HT1080 (cell line): ENCODE results near the gene RILPL2. TPM values are rescaled to one million over a fixed set of nuclear protein-coding genes. Genes with fewer than 3 reads are reported as not detected.
"Not testable (repeated sequence)": the region's sequence is repeated elsewhere in the genome, so short reads cannot be mapped to it uniquely, and the experiment has no call there.

Experiments used
- DNase-seq: peaks from one replicate; pipeline ENCODE4 v3.0.0-alpha.2; 2015; ENCODE audit warnings: low read depth
- total RNA-seq: library from RNA; depleted of rRNA; stranded (reverse); fragments of >200 nt; shearing (Covaris generic); gene quantifications from 2 replicates; pipeline ENCODE4 v1.2.3, GENCODE V29; 2014

Gene RILPL2
- total RNA-seq, 1 experiment from 2014 or later = 5.5 TPM

DNA sequence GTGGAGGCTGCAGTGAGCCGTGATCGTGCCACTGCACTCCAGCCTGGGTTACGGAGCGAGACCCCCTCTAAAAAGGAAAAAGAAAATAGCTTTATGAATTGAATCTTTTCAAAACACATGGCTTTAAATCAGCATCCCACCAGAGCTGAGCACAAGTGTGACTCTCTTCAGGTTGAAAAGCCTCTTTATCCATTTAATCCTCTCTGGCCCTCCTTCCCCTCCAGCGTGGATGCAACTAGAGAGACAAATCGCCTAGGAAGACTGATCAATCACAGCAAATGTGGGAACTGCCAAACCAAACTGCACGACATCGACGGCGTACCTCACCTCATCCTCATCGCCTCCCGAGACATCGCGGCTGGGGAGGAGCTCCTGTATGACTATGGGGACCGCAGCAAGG, 29.2 kb downstream of the RILPL2 start:
- not testable (repeated sequence) for DNase-seq

DNA sequence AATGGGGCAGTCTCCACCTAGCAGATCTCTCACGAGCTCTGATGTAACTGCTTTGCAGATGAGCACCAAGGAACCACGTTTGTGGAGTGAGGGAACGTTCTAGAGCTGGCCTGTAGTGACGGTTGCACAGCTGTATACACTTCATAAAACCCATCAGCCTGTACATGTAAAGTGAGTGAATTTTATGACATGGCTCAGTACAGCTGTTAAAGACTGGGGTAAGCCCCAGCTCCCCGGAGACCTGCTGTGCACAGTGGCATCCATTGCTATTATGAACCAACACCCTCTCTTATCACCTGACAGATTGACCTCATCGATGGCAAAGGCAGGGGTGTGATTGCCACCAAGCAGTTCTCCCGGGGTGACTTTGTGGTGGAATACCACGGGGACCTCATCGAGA, 31.9 kb downstream of the RILPL2 start:
- no peak for DNase-seq

DNA sequence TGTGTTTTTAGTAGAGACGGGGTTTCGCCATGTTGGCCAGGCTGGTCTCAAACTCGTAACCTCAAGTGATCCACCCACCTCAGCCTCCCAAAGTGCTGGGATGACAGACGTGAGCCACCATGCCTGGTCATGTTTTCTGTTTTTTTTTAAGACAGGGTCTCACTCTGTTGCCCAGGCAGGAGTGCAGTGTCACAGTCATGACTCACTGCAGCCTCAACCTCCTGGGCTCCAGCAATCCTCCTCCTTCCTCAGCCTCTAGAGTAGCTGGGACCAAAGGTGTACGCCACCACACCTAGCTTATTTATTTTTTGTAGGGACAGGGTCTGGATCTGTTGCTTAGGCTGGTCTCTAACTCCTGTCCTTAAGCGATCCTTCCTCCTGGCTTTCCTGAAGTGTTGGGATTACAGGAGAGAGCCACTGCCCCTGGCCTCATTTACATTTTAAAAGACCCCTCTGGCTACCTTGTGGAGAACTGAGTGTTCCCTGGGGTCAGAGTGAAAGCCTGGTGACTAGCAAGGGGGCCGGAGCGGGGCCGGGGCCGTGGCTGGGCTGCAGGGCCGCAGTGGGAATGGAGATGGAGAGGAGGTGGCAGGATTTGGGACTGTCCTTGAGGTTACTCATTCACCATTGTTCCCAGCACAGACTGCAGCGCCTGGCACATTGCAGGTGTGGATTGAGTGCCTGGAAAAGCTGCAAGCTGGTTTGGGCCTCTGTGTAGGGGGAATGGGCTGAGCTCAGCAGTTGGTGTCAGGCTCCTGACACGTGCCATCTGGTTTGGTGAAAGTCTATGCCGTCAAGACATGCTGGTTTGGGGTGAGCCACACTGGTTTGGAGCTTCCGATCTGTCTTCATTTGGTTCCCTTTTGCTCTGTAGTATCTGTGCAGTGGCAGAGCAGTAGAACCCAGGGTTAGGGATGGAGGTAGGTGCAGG, 34.5 kb downstream of the RILPL2 start:
- DNase-seq = no peak

DNA sequence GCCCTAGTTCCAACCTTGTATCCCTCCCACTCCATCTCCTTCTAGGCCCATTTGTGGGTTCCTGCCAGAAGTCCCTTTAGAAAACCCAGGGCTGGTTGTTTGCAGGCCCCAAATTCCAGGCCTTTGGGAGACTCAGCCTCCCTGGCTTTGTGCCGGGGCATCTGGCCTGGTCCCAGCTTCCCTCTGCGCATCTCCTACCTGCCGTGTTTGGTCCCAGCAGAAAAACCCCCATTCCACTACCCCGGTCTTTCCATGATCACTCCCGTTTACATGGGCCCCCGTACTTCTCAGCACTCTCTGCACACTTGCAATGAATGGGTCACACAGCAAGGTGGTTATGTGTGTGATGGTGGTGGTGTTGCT, 37.2 kb downstream of the RILPL2 start:
- DNase-seq = no peak

DNA sequence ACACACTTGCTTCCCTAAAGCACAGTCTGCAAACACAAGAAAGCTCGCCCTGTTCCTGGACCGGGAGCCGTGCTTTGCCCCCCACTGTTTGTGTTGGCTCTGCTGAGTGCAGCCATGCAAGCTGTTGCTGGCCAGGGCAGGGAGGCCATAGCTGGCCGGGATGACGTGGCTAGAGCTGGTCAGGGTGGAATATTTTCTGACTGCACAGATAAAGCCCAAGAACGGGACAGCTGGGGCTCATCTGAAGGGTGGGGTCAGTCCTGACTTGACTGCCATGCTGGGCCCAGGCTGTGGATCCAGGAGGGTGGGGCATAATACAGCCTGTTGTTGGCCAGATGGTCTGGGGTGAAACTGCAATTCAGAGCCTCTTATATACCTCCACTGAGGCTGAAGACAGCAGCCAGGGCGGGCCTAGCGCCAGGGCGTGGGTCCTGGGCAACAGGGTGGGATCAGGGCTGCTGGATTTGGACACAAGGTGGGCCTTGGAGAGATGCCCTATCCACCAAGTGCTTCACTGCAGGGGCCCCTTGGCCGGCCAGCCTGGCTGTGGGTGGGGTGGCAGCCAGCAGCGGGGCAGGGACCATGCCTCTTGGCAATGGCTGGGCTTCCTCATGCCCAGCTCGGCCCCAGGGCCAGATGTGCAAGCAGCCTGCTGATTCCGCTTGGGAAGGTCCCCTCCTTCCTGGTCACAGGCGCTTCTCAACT, 37.8 kb downstream of the RILPL2 start:
- no peak for DNase-seq

DNA sequence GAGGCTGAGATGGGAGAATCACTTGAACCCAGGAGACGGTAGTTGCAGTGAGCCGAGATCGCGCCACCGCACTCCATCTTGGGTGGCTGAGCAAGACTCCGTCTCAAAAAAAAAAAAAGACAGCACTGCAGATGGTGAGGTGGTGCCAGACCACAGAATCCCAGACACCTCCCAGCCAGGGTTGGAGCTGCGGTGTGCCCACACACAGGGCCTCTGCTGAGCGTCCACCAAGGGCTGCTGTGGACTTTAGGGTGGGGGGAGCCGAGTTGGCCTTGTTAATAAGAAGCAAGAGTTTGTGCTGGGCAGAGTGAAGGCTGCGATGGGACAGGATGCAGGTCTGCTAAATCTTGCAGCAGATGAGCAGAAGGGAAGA, 38.3 kb downstream of the RILPL2 start:
- DNase-seq = no peak

DNA sequence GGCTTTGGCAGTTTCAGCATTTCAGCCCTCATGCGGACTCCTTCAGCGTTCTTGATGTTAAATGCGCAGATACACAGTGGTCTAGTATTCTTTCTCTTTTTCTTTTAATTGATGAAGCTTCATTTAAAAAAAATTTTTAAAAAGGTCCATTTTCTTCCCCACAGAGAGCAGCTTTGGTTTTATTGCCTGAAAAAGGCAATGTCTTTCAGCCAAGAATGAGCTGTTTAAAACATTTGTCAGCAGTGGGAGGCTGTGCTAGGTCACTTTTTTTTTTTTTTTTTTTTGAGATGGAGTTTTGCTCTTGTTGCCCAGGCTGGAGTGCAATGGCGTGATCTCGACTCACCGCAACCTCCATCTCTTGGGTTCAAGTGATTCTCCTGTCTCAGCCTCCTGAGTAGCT, 39.1 kb downstream of the RILPL2 start:
- no peak for DNase-seq

DNA sequence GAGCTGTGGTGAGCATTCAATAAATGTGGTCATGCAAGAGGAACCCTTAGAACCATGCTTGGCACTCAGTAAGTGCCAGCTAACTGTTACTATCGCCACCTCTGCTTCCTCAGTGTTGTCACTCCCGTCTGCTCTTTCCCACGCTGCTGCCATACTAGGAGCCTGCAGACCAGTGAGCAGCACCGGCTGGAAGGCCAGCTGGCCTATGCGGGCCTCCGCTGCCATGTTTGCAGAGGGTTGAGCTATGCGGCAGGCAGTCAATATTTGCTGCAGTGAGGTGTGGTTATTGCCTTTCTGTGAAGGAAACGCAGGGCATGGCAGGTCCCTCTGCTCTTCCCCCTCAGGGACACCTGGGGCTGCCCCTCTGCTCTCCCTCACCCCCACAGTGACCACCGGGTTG, 39.5 kb downstream of the RILPL2 start:
- no peak for DNase-seq

DNA sequence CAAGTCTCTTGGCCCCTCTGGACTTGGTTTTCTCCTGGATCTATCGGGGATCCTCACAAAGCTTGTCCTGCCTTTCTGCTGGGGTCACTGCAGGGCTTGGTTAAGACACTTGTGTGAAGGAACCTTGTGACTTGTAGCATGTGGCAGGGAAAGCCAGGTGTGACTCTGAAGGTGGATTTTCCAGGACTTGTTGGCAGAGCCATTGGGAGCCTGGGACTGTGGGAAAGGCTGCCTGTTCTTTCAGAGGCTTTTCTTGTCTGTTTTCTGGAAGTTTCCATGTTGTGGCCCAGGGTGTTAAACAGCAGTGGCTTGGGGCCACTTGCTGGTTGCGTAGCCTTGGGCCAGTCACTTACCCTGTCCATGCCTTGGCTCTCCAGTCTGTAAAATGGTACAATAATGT, 39.9 kb downstream of the RILPL2 start:
- no peak for DNase-seq

DNA sequence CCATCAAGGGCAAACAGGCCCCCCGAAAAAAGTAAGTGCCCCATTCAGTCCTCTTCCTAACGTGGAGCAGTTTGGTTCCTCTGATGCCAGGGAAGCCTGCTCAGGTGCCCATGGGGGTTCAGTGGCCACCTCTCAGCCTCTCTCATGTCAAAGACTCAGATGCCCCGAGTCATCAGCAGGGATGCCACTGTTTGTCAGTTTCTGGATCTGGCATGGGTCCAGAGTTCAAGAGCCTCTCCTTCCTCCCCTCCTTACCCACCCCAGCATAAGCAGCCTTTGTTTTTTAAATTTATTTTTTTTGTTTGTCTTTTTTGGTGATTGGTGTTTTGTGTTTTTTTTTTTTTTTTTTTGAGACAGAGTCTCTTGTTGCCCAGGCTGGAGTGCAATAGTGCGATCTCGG, 41.2 kb downstream of the RILPL2 start:
- DNase-seq = no peak

DNA sequence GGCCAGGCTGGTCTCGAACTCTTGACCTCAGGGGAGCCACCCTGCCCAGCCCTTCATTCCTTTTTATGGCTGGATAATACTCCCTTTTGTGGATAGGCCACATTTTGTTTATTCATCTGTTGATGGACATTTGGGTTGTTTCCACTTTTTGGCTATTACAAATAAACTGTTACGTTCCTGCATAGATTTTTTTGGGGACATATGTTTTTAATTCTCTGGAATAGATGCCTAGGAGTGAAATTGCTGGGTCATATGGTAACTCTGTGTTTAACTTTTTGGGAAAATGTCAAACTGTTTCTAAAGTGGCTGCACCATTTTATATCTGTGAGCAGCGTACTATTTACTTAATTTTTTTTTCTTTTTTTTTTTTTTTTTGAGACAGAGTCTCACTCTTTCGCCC, 42.7 kb downstream of the RILPL2 start:
- DNase-seq = no peak

DNA sequence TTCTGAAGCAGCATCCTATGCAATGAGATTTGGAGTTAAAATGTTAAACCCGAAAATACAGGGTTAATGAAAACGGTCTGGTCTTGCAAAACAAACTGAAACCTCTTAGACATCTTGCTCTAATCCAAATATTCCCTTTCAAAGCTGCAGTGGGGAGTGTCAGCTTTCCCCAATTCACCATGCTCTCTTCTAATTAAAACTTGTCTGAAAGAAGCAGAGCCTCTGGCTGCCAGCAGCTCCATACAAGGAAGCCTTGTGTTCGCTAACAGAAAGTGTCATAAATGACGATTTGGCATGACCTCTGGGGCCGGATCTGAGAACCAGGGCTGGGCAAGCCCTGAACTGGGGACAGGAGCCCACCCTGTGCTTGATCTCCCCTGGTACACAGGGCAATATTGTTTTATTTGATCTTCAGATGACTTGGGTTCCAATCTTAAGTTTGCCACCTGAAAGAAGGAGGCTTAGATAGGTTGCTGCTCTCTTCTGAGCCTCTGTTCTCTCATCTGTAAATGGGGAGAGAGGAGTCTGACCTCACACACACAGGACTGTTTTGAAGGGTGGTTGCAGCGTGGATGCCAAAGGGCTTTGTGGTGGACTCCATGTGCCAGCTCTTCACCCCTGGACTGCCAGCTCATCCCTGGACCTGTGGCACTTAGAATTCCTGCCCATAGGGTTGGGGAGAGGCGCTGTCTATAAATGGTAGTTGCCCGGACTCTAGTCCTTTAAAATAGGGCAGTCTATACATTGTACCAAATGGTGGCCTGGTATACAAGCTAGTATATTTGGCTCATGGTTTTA, 44.7 kb downstream of the RILPL2 start:
- no peak for DNase-seq

DNA sequence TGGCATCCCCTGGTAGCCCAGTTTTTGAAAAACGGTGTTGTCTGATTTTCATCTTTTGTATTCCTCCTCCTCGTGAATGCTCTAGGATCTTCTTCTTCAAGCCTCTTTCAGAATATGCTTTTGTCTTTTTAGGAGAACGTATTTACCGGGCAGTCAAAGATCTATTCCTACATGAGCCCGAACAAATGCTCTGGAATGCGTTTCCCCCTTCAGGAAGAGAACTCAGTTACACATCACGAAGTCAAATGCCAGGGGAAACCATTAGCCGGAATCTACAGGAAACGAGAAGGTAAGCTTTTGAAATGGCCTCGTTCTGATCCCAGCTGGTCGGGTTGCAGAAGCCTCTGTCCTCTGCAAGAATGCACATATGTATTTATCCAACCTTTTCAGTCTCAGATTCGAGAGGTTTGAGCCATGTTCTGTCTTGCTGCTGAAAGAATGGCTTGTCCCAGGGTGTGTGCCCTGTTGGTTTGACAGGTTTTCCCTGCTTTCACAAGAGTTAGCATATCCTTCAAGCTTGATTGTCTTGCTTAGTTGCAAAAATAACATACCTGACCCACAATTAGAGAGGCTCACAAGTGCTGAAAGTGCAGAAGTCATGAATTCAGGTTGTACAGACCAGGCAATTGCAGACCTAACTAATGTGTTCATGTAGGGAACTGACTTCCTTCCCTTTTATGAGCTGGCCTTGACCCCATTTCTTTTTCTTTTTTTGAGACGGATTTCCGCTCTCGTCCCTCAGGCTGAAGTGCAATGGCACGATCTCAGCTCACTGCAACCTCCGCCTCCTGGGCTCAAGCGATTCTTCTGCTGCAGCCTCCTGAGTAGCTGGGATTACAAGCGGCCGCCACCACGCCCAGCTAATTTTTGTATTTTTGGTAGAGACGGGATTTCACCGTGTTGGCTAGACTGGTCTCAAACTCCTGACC, 45.7 kb downstream of the RILPL2 start:
- DNase-seq = no peak

DNA sequence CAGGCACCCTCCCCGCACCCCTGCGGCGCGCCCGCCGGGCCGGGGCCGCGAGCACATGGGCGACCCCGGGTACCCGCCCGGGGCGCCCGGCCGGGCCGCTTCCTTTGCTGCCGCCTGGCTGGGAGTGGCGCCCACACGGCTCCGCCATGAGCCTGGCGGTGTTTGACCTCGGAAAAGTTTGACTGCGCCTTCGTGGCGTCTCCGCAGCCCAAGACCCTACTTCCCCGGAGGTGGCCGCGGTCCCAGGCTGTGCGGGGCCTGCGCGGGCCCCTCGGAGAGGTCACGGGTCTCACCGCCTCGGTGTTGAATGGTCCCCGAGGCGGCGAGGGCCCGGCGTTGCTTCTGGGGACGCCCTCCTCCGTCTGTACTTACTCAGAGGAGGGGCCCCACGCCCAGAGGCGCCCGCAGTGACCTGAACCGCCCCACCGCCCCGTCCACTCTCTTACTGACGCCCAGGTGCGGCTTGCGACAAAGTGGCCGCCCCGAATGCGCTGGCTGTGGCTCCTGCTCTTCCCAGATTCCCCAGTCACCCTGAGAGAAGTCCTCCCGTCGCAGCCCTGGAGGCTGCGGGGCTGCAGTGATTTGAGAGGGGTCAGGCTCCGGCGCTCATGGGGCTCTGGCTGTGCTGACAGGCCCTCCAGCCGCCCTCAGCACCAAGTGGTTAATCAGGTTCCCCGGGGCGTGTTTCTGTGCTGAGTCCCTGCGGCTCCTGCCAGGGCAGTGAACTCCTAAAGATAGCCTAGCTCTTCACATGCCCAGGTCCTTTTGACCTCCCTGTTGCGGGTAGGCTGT, 46.7 kb downstream of the RILPL2 start:
- no peak for DNase-seq

DNA sequence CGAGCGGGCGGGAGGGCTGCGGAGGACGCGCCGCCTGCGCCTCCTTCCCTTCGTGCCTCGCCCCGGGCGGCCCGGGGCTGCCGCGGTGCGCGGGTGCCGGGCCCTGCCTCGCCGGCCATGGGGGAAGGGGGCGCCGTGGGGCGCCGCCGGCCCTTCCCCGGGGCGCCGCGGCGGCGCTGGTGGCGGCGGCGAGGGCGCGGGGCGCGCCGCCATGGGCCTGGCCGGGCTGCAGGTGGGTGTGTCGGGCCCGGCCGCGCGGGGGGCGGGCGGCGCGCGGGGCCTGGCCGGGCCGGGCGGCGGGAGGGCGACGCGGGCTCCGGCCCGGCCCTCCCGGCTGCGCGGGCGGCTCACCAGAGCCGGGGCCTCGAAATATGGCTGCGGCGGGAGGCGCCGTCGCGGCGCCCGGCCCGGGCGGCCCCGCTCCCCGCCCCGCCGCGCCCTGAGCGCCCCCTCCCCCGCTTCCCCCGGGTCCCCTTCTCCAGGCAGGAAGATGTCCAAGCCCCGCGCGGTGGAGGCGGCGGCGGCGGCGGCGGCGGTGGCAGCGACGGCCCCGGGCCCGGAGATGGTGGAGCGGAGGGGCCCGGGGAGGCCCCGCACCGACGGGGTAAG, 47.4 kb downstream of the RILPL2 start:
- no peak for DNase-seq

DNA sequence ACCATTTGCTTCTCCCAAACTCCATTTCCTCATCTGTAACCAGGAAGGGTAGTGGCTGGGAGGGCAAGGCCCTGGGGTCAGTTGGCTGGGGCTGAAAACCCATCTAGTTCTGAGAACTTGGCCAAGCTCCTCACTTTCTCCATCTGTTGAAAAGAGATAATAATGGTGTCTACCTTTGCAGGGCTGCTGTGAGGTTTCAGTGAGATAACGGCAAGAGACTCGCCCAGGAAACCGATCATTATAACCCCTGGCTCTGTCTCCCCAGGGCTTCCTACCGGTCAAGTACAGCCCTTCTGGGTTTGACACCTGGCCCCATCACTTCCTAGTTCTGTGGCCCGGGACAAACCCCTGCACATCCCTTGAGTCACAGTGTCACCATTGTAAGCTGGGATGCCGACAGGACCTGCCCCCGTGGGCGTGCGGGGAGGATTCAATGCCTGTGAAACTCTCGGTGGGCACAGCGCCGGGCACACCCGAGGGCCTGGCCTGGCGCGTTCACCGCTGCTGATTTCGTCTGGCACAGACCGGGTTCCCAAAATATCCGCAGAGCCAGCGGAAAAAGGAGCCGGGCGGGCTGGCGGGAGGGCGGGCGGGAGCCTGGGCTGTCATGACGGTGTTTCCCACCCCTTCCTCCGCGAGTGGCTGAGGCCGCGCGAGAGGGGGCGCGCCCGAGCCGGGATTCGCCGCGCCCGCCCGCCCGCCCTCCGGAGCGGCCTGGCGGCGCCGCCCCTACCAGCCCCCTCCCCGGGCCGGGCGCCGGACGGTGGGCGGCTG, 48.1 kb downstream of the RILPL2 start:
- DNase-seq = peak; percentile 43

DNA sequence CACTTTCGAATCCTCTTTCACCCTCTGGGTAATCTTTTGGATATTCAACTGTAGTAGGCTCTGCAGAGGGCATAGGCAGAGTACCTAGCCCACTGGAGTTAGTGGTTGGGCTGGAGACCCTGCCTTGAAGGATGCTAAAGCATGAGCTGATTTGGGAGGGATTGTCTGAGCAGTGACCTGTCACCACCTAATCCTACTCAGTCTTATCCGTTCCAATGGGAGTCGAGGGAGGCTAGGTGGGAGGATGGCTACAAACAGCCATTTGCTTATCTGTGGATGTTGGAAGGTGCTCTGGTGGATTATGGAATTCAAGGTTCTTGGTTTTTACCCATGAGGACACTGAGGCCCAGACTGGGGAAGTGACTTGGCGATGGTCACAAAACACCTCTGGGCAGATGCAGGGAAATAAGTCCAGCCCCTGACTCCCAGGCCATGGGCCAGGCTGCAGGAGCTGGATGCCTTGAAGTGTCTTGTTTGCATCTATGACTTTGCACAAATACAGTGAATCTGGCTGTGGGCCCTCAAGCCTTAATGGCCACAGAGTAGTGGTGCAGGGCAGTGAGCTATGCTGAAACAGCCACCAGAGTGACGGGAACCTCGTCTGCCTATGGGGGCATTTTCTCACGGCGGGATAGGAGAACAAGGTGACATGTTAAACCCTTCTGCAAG, 48.8 kb downstream of the RILPL2 start:
- DNase-seq = no peak

DNA sequence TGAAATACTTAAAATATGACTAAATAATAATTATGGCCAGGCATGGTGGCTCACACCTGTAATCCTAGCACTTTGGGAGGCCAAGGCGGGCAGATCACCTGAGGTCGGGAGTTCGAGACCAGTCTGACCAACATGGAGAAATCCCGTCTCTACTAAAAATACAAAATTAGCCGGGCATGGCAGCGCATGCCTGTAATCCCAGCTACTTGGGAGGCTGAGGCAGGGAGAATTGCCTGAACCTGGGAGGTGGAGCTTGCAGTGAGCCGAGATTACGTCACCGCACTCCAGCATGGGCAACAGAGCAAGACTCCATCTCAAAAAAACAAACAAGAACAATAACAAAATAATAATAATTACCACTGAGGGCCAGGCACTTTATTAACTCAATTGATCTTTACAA, 50.9 kb downstream of the RILPL2 start:
- not testable (repeated sequence) for DNase-seq
